ENCODE measurements around the gene GJB4.
"Not testable (repeated sequence)": the region's sequence is repeated elsewhere in the genome, so short reads cannot be mapped to it uniquely, and the experiment has no call there.

The GJB4 gene

GRCh38 chr1:34806396-34806795 lies 46.9 kb downstream of the GJB4 start:
- no peak for DNase-seq (ENCODE audit: low read depth)
- no peak overlapping the region for H3K4me3 ChIP-seq (ENCODE audit: control insufficient read depth, low read depth, low read length)
- TF ChIP-seq, protein P1, sequence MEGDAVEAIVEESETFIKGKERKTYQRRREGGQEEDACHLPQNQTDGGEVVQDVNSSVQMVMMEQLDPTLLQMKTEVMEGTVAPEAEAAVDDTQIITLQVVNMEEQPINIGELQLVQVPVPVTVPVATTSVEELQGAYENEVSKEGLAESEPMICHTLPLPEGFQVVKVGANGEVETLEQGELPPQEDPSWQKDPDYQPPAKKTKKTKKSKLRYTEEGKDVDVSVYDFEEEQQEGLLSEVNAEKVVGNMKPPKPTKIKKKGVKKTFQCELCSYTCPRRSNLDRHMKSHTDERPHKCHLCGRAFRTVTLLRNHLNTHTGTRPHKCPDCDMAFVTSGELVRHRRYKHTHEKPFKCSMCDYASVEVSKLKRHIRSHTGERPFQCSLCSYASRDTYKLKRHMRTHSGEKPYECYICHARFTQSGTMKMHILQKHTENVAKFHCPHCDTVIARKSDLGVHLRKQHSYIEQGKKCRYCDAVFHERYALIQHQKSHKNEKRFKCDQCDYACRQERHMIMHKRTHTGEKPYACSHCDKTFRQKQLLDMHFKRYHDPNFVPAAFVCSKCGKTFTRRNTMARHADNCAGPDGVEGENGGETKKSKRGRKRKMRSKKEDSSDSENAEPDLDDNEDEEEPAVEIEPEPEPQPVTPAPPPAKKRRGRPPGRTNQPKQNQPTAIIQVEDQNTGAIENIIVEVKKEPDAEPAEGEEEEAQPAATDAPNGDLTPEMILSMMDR (conservative IDR thresholded peaks at IDR 0.05; ENCODE audit: control insufficient read depth, insufficient read depth, low read depth, low read length): no peak

DNA sequence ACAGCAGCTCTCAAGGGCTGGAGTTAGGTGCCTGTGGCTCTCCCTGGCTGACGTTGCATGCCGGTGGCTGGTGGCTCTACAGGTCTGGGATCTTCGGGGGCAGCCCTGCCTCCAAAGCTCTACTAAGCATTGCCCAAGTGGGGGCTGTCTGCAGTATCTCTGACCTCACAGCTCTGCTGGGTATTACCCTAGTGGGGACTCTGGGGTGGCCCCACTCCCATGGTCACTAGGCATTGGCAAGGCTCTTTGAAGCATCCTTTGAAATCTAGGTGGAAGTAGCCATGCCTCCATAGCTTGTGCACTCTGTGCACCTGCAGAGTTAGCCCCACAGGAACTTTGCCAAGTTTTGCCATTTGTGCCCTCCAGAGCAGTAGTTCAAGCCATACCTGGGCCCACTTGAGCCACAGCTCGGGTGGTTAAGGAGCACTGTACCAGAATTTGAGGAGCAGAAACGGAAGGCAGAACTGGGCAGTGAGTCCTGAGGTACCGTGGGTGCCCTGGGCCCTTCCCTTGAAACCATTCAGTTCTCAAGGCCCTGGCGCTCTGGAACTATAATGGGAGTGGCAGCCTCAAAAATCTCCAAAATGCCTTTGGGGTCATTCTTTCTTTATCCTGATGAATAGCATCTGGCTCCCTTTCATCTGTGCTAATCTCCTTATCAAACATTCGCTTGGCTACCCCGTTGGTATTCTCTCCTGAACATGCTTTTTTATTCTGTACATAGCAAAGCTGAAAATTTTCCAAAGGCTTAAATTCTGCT lies 48.7 kb downstream of the GJB4 start:
- DNase-seq (ENCODE audit: low read depth): no peak
- TF ChIP-seq, protein P1 (conservative IDR thresholded peaks at IDR 0.05; ENCODE audit: control insufficient read depth, insufficient read depth, low read depth, low read length): no peak
- H3K4me3 ChIP-seq (ENCODE audit: control insufficient read depth, low read depth, low read length): no peak overlapping the region

GRCh38 chr1:34810781-34811180 lies 51.2 kb downstream of the GJB4 start:
- not testable (repeated sequence) for H3K4me3 ChIP-seq (ENCODE audit: control insufficient read depth, low read depth, low read length); DNase-seq (ENCODE audit: low read depth)
